WTC11 (cell line): ENCODE data around the gene TMED9. TPM values are rescaled to one million over a fixed set of nuclear protein-coding genes. Genes with fewer than 3 reads are reported as not detected.

Experiments
- ATAC-seq: fragments of 200-7000 bp; cut with Tn5 transposase; 2 replicates; pipeline ENCODE4 v1.10.0; 2021; ENCODE audit warnings: mild to moderate bottlenecking, moderate library complexity
- CTCF ChIA-PET: fragments of 300-600 bp; sonication (Branson Sonifier 250); formaldehyde crosslinking; loops from one replicate; lab custom pipeline; 2021; ENCODE audit warnings: antibody characterized with exemption; lab: Charles Lee
- POLR2A ChIA-PET: fragments of 350-600 bp; sonication (Branson Sonifier 250); formaldehyde crosslinking; loops from one replicate; lab custom pipeline; 2021; ENCODE audit warnings: antibody characterized with exemption; lab: Charles Lee
- DNase-seq: peaks from one replicate; pipeline ENCODE4 v3.0.0; 2021; ENCODE audit warnings: low spot score
- H3K27ac Mint-ChIP-seq: 2 replicates; pipeline ENCODE4 v1.8.0; 2021; ENCODE audit warnings: mixed read lengths
- H3K27me3 Mint-ChIP-seq: 2 replicates; pipeline ENCODE4 v1.8.0; 2021; ENCODE audit warnings: low read depth, mild to moderate bottlenecking, moderate library complexity, mixed read lengths
- H3K36me3 Mint-ChIP-seq: 2 replicates; pipeline ENCODE4 v1.8.0; 2021; ENCODE audit warnings: mixed read lengths
- H3K4me1 Mint-ChIP-seq: 2 replicates; pipeline ENCODE4 v1.8.0; 2022; ENCODE audit warnings: mixed read lengths
- H3K4me3 Mint-ChIP-seq: 2 replicates; pipeline ENCODE4 v1.8.0; 2021; ENCODE audit warnings: mild to moderate bottlenecking, moderate library complexity, mixed read lengths
- H3K9me3 Mint-ChIP-seq: 2 replicates; pipeline ENCODE4 v1.8.0; 2021; ENCODE audit warnings: mixed read lengths
- AR ChIP-seq: fragments of 250-450 bp; sonication (Bioruptor Pico); IDR thresholded peaks from 2 replicates; pipeline ENCODE4 v1.9.0; 2021; ENCODE audit warnings: mild to moderate bottlenecking
- FOXJ3 ChIP-seq: sonication (generic); formaldehyde crosslinking; IDR thresholded peaks from 2 replicates; pipeline ENCODE4 v1.9.0; 2021; ENCODE audit warnings: missing genetic modification reagents, mild to moderate bottlenecking, borderline replicate concordance
- HMGXB4 ChIP-seq: sonication (generic); formaldehyde crosslinking; IDR thresholded peaks from 2 replicates; pipeline ENCODE4 v1.8.1; 2023; ENCODE audit warnings: mild to moderate bottlenecking, moderate library complexity, missing genetic modification reagents
- JAZF1 ChIP-seq: fragments of 250-450 bp; sonication (Bioruptor Pico); IDR thresholded peaks from 2 replicates; pipeline ENCODE4 v1.9.0; 2021; ENCODE audit warnings: moderate library complexity, mild to moderate bottlenecking, inconsistent platforms
- JUN ChIP-seq: sonication (generic); formaldehyde crosslinking; IDR thresholded peaks from 2 replicates; pipeline ENCODE4 v1.8.0; 2023; ENCODE audit warnings: mild to moderate bottlenecking, missing genetic modification reagents
- MXD4 ChIP-seq: fragments of 250-450 bp; sonication (Bioruptor Pico); IDR thresholded peaks from 2 replicates; pipeline ENCODE4 v1.8.0; 2021; ENCODE audit warnings: mild to moderate bottlenecking, moderate library complexity, borderline replicate concordance
- NFYB ChIP-seq: sonication (generic); formaldehyde crosslinking; conservative IDR thresholded peaks from 2 replicates; pipeline ENCODE4 v1.8.0; 2022; ENCODE audit warnings: low read depth, missing genetic modification reagents
- NR3C1 ChIP-seq: sonication (generic); formaldehyde crosslinking; conservative IDR thresholded peaks from 2 replicates; pipeline ENCODE4 v1.8.1; 2023; ENCODE audit warnings: low read depth, mild to moderate bottlenecking, missing genetic modification reagents
- SP1 ChIP-seq: sonication (generic); formaldehyde crosslinking; conservative IDR thresholded peaks from 2 replicates; pipeline ENCODE4 v1.8.1; 2022; ENCODE audit warnings: missing genetic modification reagents
- TCF7 ChIP-seq: sonication (generic); formaldehyde crosslinking; IDR thresholded peaks from 2 replicates; pipeline ENCODE4 v1.8.0; 2022; ENCODE audit warnings: mild to moderate bottlenecking, low read depth, missing genetic modification reagents, moderate library complexity
- TP53 ChIP-seq: sonication (generic); formaldehyde crosslinking; IDR thresholded peaks from 2 replicates; pipeline ENCODE4 v1.8.1; 2023; ENCODE audit warnings: mild to moderate bottlenecking, missing genetic modification reagents
- ZBTB43 ChIP-seq: sonication (generic); formaldehyde crosslinking; IDR thresholded peaks from 2 replicates; pipeline ENCODE4 v1.8.1; 2023; ENCODE audit warnings: mild to moderate bottlenecking, missing genetic modification reagents
- ZNF219 ChIP-seq: sonication (generic); formaldehyde crosslinking; IDR thresholded peaks from 2 replicates; pipeline ENCODE4 v1.8.0; 2023; ENCODE audit warnings: missing genetic modification reagents, mild to moderate bottlenecking, borderline replicate concordance
- ZNF232 ChIP-seq: sonication (generic); formaldehyde crosslinking; IDR thresholded peaks from 2 replicates; pipeline ENCODE4 v1.8.0; 2022; ENCODE audit warnings: mild to moderate bottlenecking, missing genetic modification reagents
- total RNA-seq: library from RNA; stranded (reverse); gene quantifications from 3 replicates; pipeline ENCODE4 v1.2.3, GENCODE V29; 2021
- TF ChIP-seq, protein P1 (sequence below): sonication (generic); formaldehyde crosslinking; IDR thresholded peaks from 2 replicates; pipeline ENCODE4 v1.8.1; 2023; ENCODE audit warnings: mild to moderate bottlenecking, missing genetic modification reagents, borderline replicate concordance
- TF ChIP-seq, protein P2 (sequence below): fragments of 250-450 bp; sonication (Bioruptor Pico); IDR thresholded peaks from 2 replicates; pipeline ENCODE4 v1.9.0; 2021; ENCODE audit warnings: moderate library complexity, mild to moderate bottlenecking, inconsistent platforms, borderline replicate concordance
- TF ChIP-seq, protein P3 (sequence below): sonication (generic); formaldehyde crosslinking; IDR thresholded peaks from 2 replicates; pipeline ENCODE4 v1.8.1; 2023; ENCODE audit warnings: mild to moderate bottlenecking, missing genetic modification reagents, moderate library complexity
- TF ChIP-seq, protein P4 (sequence below): fragments of 250-450 bp; sonication (Bioruptor Pico); IDR thresholded peaks from 2 replicates; pipeline ENCODE4 v1.8.0; 2021; ENCODE audit warnings: mild to moderate bottlenecking
- TF ChIP-seq, protein P5 (sequence below): fragments of 250-450 bp; sonication (Bioruptor Pico); IDR thresholded peaks from 2 replicates; pipeline ENCODE4 v2.1.2; 2022; ENCODE audit warnings: mild to moderate bottlenecking, moderate library complexity

The TMED9 gene
- total RNA-seq, 1 experiment from 2014 or later, result 164 TPM

DNA sequence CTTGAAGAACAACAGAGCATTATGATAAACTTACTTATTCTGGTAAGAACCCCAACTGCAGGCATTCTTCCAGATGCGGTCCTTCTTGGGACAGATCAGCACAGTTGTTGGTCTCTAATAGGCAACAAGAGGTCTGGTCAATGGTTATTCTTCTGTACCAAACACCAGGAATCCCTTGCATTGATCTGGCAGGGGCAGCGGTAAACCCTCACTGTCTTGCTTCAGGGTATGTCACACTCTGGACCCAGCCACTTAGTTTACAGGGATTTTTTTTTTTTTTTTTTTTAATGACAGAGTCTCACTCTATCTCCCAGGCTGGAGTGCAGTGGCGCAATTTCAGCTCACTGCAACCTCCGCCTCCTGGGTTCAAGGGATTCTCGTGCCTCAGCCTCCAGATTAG is 36.3 kb upstream of the TMED9 start (continued):
- TF ChIP-seq, protein P1, sequence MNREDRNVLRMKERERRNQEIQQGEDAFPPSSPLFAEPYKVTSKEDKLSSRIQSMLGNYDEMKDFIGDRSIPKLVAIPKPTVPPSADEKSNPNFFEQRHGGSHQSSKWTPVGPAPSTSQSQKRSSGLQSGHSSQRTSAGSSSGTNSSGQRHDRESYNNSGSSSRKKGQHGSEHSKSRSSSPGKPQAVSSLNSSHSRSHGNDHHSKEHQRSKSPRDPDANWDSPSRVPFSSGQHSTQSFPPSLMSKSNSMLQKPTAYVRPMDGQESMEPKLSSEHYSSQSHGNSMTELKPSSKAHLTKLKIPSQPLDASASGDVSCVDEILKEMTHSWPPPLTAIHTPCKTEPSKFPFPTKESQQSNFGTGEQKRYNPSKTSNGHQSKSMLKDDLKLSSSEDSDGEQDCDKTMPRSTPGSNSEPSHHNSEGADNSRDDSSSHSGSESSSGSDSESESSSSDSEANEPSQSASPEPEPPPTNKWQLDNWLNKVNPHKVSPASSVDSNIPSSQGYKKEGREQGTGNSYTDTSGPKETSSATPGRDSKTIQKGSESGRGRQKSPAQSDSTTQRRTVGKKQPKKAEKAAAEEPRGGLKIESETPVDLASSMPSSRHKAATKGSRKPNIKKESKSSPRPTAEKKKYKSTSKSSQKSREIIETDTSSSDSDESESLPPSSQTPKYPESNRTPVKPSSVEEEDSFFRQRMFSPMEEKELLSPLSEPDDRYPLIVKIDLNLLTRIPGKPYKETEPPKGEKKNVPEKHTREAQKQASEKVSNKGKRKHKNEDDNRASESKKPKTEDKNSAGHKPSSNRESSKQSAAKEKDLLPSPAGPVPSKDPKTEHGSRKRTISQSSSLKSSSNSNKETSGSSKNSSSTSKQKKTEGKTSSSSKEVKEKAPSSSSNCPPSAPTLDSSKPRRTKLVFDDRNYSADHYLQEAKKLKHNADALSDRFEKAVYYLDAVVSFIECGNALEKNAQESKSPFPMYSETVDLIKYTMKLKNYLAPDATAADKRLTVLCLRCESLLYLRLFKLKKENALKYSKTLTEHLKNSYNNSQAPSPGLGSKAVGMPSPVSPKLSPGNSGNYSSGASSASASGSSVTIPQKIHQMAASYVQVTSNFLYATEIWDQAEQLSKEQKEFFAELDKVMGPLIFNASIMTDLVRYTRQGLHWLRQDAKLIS (CRISPR knock-in tag), result no peak
- TF ChIP-seq NR3C1 (CRISPR knock-in tag), result no peak
- no peak for TF ChIP-seq SP1 (CRISPR knock-in tag)
- no peak for TF ChIP-seq NFYB
- no peak for TF ChIP-seq MXD4 (CRISPR knock-in tag)
- no peak for TF ChIP-seq FOXJ3 (CRISPR knock-in tag)
- TF ChIP-seq, protein P2, sequence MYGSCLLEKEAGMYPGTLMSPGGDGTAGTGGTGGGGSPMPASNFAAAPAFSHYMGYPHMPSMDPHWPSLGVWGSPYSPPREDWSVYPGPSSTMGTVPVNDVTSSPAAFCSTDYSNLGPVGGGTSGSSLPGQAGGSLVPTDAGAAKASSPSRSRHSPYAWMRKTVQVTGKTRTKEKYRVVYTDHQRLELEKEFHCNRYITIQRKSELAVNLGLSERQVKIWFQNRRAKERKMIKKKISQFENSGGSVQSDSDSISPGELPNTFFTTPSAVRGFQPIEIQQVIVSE, result no peak

DNA sequence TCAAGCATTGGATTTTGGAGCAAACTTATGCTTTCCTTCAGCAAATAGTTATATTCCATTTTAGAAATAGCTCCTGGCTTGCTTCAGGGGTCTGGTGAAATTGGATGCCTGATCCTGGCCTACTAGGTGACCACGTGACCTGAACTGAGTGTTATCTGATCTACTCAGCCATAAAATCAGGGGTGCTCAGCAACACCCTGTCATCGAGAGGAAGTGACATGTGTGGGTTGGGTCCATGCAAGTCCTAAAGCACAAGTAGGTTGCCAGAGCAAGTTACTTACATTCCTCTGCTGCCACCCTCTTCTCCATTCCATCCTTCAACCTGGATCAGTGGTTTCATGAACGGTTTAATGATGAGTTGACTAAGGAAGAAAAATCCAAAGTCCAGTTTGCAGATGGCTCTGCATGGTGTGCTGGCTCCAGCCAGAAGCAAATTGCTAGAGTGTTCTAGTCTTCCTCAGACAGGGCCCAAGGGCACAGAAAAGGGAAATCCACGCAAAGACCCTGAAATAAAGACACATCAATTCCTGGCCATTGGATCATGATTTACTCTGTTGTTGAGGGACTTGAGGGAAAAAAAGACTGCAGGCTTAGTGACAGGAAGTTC is 34.9 kb upstream of the TMED9 start:
- Mint-ChIP-seq H3K4me3 (no peak overlapping the region), H3K27ac (no peak overlapping the region; the same call in 1 of the 2 replicates), H3K4me1 (peaks cover 27% of the 10 kb centered on the region)
- ATAC-seq, result no peak
- POLR2A ChIA-PET, result no interaction called here
- TF ChIP-seq, protein P3, sequence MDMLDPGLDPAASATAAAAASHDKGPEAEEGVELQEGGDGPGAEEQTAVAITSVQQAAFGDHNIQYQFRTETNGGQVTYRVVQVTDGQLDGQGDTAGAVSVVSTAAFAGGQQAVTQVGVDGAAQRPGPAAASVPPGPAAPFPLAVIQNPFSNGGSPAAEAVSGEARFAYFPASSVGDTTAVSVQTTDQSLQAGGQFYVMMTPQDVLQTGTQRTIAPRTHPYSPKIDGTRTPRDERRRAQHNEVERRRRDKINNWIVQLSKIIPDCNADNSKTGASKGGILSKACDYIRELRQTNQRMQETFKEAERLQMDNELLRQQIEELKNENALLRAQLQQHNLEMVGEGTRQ (CRISPR knock-in tag), result peak; percentile 63
- no peak for TF ChIP-seq ZNF219 (CRISPR knock-in tag)
- TF ChIP-seq, all 79 proteins: peak for 1
- Mint-ChIP-seq H3K36me3 (peaks cover 16% of the 10 kb centered on the region), H3K27me3 (peaks cover 15% of the 10 kb centered on the region), H3K9me3 (peaks cover 19% of the 10 kb centered on the region)
- CTCF ChIA-PET, result interaction anchor here (1.0 to 1.4 kb wide), 2 partner anchors 19 to 61 kb away, joined by 3 read pairs; no protein-coding TSS in a partner anchor
- DNase-seq, result no peak

DNA sequence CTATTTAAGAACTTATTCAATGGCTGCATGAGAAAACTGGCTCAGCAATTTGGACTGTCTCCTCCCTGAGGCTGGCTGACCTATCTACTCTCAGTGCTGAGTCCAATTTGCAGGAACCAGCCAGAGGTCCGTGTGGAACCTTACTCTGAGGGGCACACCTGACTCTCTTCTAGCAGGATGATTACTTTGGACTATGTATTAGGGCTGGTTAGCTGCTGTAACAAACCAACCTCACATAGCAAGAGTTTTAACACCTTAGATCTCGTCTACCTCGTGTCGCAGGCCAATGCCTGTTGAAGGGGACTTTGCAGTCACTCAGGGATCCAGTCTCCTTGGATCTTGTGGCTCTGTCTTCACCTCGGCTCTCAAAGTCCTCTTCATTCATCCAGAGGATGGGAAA is 34.2 kb upstream of the TMED9 start:
- peaks cover 25% of the 10 kb centered on the region for H3K9me3 Mint-ChIP-seq
- TF ChIP-seq AR, result no peak
- no peak for TF ChIP-seq ZNF232 (CRISPR knock-in tag)
- no peak for TF ChIP-seq TP53 (CRISPR knock-in tag)
- no peak for TF ChIP-seq JUN (CRISPR knock-in tag)
- TF ChIP-seq TCF7 (CRISPR knock-in tag), result no peak
- TF ChIP-seq ZBTB43 (CRISPR knock-in tag), result no peak
- TF ChIP-seq, protein P4, sequence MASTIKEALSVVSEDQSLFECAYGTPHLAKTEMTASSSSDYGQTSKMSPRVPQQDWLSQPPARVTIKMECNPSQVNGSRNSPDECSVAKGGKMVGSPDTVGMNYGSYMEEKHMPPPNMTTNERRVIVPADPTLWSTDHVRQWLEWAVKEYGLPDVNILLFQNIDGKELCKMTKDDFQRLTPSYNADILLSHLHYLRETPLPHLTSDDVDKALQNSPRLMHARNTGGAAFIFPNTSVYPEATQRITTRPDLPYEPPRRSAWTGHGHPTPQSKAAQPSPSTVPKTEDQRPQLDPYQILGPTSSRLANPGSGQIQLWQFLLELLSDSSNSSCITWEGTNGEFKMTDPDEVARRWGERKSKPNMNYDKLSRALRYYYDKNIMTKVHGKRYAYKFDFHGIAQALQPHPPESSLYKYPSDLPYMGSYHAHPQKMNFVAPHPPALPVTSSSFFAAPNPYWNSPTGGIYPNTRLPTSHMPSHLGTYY (CRISPR knock-in tag), result no peak
- TF ChIP-seq, protein P5, sequence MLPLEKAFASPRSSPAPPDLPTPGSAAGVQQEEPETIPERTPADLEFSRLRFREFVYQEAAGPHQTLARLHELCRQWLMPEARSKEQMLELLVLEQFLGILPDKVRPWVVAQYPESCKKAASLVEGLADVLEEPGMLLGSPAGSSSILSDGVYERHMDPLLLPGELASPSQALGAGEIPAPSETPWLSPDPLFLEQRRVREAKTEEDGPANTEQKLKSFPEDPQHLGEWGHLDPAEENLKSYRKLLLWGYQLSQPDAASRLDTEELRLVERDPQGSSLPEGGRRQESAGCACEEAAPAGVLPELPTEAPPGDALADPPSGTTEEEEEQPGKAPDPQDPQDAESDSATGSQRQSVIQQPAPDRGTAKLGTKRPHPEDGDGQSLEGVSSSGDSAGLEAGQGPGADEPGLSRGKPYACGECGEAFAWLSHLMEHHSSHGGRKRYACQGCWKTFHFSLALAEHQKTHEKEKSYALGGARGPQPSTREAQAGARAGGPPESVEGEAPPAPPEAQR, result no peak
- no peak for TF ChIP-seq HMGXB4 (CRISPR knock-in tag)
- no peak for TF ChIP-seq JAZF1 (CRISPR knock-in tag)
- DNase-seq, result no peak
- H3K36me3 Mint-ChIP-seq, result peaks cover 14% of the 10 kb centered on the region
- peaks cover 24% of the 10 kb centered on the region for H3K4me1 Mint-ChIP-seq
- no peak overlapping the region for H3K4me3 Mint-ChIP-seq
- ChIA-PET POLR2A (no interaction called here), CTCF (interaction anchor here (1.1 to 1.4 kb wide), 2 partner anchors 18 to 62 kb away, joined by 3 read pairs; no protein-coding TSS in a partner anchor)
- peaks cover 15% of the 10 kb centered on the region for H3K27me3 Mint-ChIP-seq
- ATAC-seq, result no peak
- no peak overlapping the region for H3K27ac Mint-ChIP-seq
